ENCODE measurements around the gene PDCD1. TPM values are rescaled to one million over a fixed set of nuclear protein-coding genes. Genes with fewer than 3 reads are reported as not detected.

Gene PDCD1
- total and polyA plus RNA-seq, 7 experiments from 2014 or later: 0.24 to 9.4 (median 0.85) TPM; not detected in 2

GRCh38 chr2:241901018-241901380 lies 42.3 kb upstream of the PDCD1 start:
- peaks cover 0 to 30% (median 4%) of the 10 kb centered on the region in 5 donors for H3K36me3 Mint-ChIP-seq
- no peak overlapping the region for H3K27ac Mint-ChIP-seq
- intact Hi-C loops (cut with micrococcal nuclease): no loop called here
- POLR2A ChIA-PET: no interaction called here
- no peaks in the 10 kb centered on the region for H3K27me3 Mint-ChIP-seq
- no peak for DNase-seq
- Histone ChIP-seq H3K4me1 (ENCODE audit: control insufficient read depth in 2 of 2, insufficient read depth in 2 of 2, low read length in 2 of 2) (no peaks in the 10 kb centered on the region), H3K27ac (ENCODE audit: low read depth, low read length) (no peak overlapping the region), H3K4me3 (ENCODE audit: low read length) (no peak overlapping the region), H3K27me3 (ENCODE audit: control insufficient read depth in 2 of 2, insufficient read depth in 2 of 2, low read length in 2 of 2) (no peaks in the 10 kb centered on the region), H3K36me3 (ENCODE audit: control insufficient read depth in 2 of 3, insufficient read depth in 3 of 3, low read length in 3 of 3) (peaks cover 0 to 20% (median 0%) of the 10 kb centered on the region in 3 experiments), H3K9me3 (ENCODE audit: control insufficient read depth in 2 of 3, low read length in 3 of 3) (no peaks in the 10 kb centered on the region)
- peak overlapping the region in 2 of 10 donors; percentile 56 to 79 for H3K4me3 Mint-ChIP-seq
- H3K4me1 Mint-ChIP-seq: peaks cover under 1 to 12% (median 5%) of the 10 kb centered on the region in 7 donors
- H3K9me3 Mint-ChIP-seq: peaks cover 0 to 2% (median 0%) of the 10 kb centered on the region in 11 donors
- CTCF ChIA-PET: no interaction called here
- no peak for ATAC-seq

DNA sequence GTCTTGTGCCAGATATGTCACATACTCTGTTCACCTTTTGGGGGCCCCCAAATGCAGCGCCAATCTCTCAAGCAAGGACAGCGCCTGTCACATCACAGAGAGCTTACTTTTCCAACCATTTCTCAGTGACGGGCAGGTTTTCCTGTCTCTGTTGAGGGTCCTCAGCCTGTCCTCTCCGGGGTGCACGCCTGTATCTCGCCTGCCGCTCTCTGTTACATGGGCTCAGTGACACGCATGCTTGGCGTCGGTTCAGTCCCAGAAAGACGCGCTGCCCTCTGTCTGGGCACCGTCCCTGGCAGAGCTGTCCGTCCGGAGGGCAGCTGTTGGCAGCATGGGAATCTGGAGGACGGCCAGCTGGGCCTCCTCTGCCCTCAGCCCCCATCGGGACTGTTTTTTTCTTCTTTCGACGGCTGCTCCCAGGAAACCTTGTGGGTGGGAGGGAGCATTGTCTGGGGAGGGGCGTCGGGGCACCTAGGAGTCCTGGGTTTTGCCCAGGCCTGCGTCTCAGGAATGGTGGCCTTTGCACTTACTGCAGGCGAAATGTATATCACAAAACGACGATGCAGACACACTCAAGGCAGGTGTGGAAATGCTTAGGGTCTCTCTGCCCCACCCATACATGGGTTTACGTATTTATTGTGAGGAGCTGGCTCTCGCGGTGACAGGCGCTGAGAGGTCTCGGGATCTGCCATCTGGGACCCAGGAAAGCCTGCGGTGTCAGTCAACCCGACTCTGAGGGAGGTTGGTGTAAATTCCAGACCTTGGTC lies 41.7 kb upstream of the PDCD1 start:
- Mint-ChIP-seq H3K27me3 (no peaks in the 10 kb centered on the region), H3K4me1 (peaks cover 2 to 15% (median 5%) of the 10 kb centered on the region in 7 donors), H3K27ac (no peak overlapping the region), H3K9me3 (peaks cover 0 to 2% (median 0%) of the 10 kb centered on the region in 11 donors), H3K36me3 (peaks cover 0 to 25% (median 4%) of the 10 kb centered on the region in 5 donors), H3K4me3 (peak overlapping the region in 1 of 10 donors; percentile 56)
- no peak for DNase-seq
- Histone ChIP-seq H3K27ac (ENCODE audit: low read depth, low read length) (no peak overlapping the region), H3K27me3 (ENCODE audit: control insufficient read depth in 2 of 2, insufficient read depth in 2 of 2, low read length in 2 of 2) (no peaks in the 10 kb centered on the region), H3K4me3 (ENCODE audit: low read length) (no peak overlapping the region), H3K9me3 (ENCODE audit: control insufficient read depth in 2 of 3, low read length in 3 of 3) (no peaks in the 10 kb centered on the region), H3K36me3 (ENCODE audit: control insufficient read depth in 2 of 3, insufficient read depth in 3 of 3, low read length in 3 of 3) (peaks cover 0 to 20% (median 0%) of the 10 kb centered on the region in 3 experiments), H3K4me1 (ENCODE audit: control insufficient read depth in 2 of 2, insufficient read depth in 2 of 2, low read length in 2 of 2) (no peaks in the 10 kb centered on the region)
- ChIA-PET CTCF (no interaction called here), POLR2A (no interaction called here)
- no peak for ATAC-seq
- intact Hi-C loops (cut with micrococcal nuclease): no loop called here

GRCh38 chr2:241898463-241899270 lies 40.0 kb upstream of the PDCD1 start:
- H3K4me1 ChIP-seq (ENCODE audit: control insufficient read depth in 2 of 2, insufficient read depth in 2 of 2, low read length in 2 of 2): no peaks in the 10 kb centered on the region
- ChIA-PET CTCF (no interaction called here), POLR2A (interaction anchor here (0.9 kb wide), 1 partner anchor 20 kb away, joined by 3 read pairs; no protein-coding TSS in a partner anchor)
- DNase-seq (no peak), ATAC-seq (no peak)
- H3K4me1 Mint-ChIP-seq: peaks cover 3 to 18% (median 6%) of the 10 kb centered on the region in 7 donors
- no peaks in the 10 kb centered on the region for H3K27me3 ChIP-seq (ENCODE audit: control insufficient read depth in 2 of 2, insufficient read depth in 2 of 2, low read length in 2 of 2)
- intact Hi-C loops (cut with micrococcal nuclease): no loop called here
- H3K27me3 Mint-ChIP-seq: no peaks in the 10 kb centered on the region
- H3K4me3 ChIP-seq (ENCODE audit: low read length): no peak overlapping the region
- H3K9me3 ChIP-seq (ENCODE audit: control insufficient read depth in 2 of 3, low read length in 3 of 3): no peaks in the 10 kb centered on the region
- peaks cover 0 to 2% (median 0%) of the 10 kb centered on the region in 11 donors for H3K9me3 Mint-ChIP-seq
- H3K27ac Mint-ChIP-seq: no peak overlapping the region
- no peak overlapping the region for H3K27ac ChIP-seq (ENCODE audit: low read depth, low read length)
- peaks cover 0 to 20% (median 0%) of the 10 kb centered on the region in 3 experiments for H3K36me3 ChIP-seq (ENCODE audit: control insufficient read depth in 2 of 3, insufficient read depth in 3 of 3, low read length in 3 of 3)
- peaks cover 0 to 22% (median 4%) of the 10 kb centered on the region in 5 donors for H3K36me3 Mint-ChIP-seq
- no peak overlapping the region for H3K4me3 Mint-ChIP-seq

DNA sequence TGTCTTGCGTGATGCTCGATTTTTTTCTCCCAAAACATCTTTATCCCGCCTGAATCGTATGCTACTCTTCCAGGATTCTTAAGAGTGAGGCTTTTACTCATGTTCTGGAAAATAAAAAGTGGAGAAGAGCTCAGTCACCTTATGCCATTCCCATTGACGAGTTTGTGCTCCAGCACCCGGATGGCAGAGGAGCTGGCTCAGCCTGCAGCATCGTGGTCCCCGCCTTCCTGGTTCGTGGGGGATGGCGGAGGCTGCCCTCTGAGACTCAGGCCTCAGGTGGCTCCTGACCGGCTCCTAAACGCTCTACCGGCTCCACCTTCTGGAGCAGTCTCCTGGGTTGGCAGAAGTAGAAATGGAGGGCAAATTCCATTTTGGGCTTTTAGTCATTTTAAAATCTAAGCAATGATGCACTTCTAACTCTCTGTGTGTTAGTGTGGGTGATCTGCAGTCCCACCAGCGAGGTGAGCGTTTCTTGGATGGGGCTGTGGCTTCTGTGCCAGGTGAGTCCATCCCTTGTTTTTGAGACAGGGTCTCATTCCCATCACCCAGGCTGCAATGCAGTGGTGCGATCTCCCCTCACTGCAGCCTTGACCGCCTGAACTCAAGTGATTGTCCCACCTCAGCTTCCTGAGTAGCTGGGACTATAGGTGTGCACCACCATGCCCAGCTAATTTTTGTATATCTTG lies 38.7 kb upstream of the PDCD1 start:
- no peak for DNase-seq

GRCh38 chr2:241896746-241897201 lies 38.1 kb upstream of the PDCD1 start:
- no peaks in the 10 kb centered on the region for H3K9me3 ChIP-seq (ENCODE audit: control insufficient read depth in 2 of 3, low read length in 3 of 3)
- ATAC-seq: no peak
- POLR2A ChIA-PET: no interaction called here
- no peak overlapping the region for H3K4me3 Mint-ChIP-seq
- no peak overlapping the region for H3K4me3 ChIP-seq (ENCODE audit: low read length)
- peaks cover 0 to 22% (median 4%) of the 10 kb centered on the region in 5 donors for H3K36me3 Mint-ChIP-seq
- H3K27me3 Mint-ChIP-seq: no peaks in the 10 kb centered on the region
- peaks cover 0 to 2% (median 0%) of the 10 kb centered on the region in 11 donors for H3K9me3 Mint-ChIP-seq
- peak overlapping the region in 2 of 9 donors; percentile 22 to 52 for H3K27ac Mint-ChIP-seq
- no peaks in the 10 kb centered on the region for H3K27me3 ChIP-seq (ENCODE audit: control insufficient read depth in 2 of 2, insufficient read depth in 2 of 2, low read length in 2 of 2)
- H3K36me3 ChIP-seq (ENCODE audit: control insufficient read depth in 2 of 3, insufficient read depth in 3 of 3, low read length in 3 of 3): peaks cover 0 to 18% (median 0%) of the 10 kb centered on the region in 3 experiments
- intact Hi-C loops (cut with micrococcal nuclease): no loop called here
- CTCF ChIA-PET: no interaction called here
- no peaks in the 10 kb centered on the region for H3K4me1 ChIP-seq (ENCODE audit: control insufficient read depth in 2 of 2, insufficient read depth in 2 of 2, low read length in 2 of 2)
- H3K27ac ChIP-seq (ENCODE audit: low read depth, low read length): no peak overlapping the region
- peaks cover 3 to 21% (median 10%) of the 10 kb centered on the region in 7 donors for H3K4me1 Mint-ChIP-seq
- DNase-seq: no peak

More for the DNA sequence above, 38.7 kb upstream of the PDCD1 start:
- H3K27ac Mint-ChIP-seq: peak overlapping the region in 5 of 9 donors; percentile 17 to 41 (median 31)
- intact Hi-C loops (cut with micrococcal nuclease): no loop called here
- Histone ChIP-seq H3K4me1 (ENCODE audit: control insufficient read depth in 2 of 2, insufficient read depth in 2 of 2, low read length in 2 of 2) (no peaks in the 10 kb centered on the region), H3K27ac (ENCODE audit: low read depth, low read length) (no peak overlapping the region), H3K4me3 (ENCODE audit: low read length) (no peak overlapping the region), H3K9me3 (ENCODE audit: control insufficient read depth in 2 of 3, low read length in 3 of 3) (no peaks in the 10 kb centered on the region), H3K27me3 (ENCODE audit: control insufficient read depth in 2 of 2, insufficient read depth in 2 of 2, low read length in 2 of 2) (no peaks in the 10 kb centered on the region), H3K36me3 (ENCODE audit: control insufficient read depth in 2 of 3, insufficient read depth in 3 of 3, low read length in 3 of 3) (peaks cover 0 to 20% (median 0%) of the 10 kb centered on the region in 3 experiments)
- peaks cover 0 to 22% (median 4%) of the 10 kb centered on the region in 5 donors for H3K36me3 Mint-ChIP-seq
- ChIA-PET CTCF (no interaction called here), POLR2A (no interaction called here)
- no peak for ATAC-seq
- H3K4me1 Mint-ChIP-seq: peaks cover 3 to 20% (median 10%) of the 10 kb centered on the region in 7 donors
- peaks cover 0 to 2% (median 0%) of the 10 kb centered on the region in 11 donors for H3K9me3 Mint-ChIP-seq
- no peak overlapping the region for H3K4me3 Mint-ChIP-seq
- no peaks in the 10 kb centered on the region for H3K27me3 Mint-ChIP-seq

Data from naive thymus-derived CD4-positive, alpha-beta T cell (primary cell).